ENCODE data around the gene ALOX5. TPM values are rescaled to one million over a fixed set of nuclear protein-coding genes. Genes with fewer than 3 reads are reported as not detected.

The ALOX5 gene
- total RNA-seq, 1 experiment from 2014 or later = not detected

GRCh38 chr10:45453639-45454255 is 79.7 kb downstream of the ALOX5 start:
- CTCF ChIA-PET = no interaction called here
- H3K9me3 ChIP-seq (ENCODE audit: low read depth, low read length, poor library complexity, severe bottlenecking) = no peaks in the 10 kb centered on the region
- TF ChIP-seq EZH2 (IDR thresholded peaks at IDR 0.05; ENCODE audit: borderline replicate concordance, low read depth, low read length, poor library complexity, severe bottlenecking) = no peak
- no peak for TF ChIP-seq CTCF (conservative IDR thresholded peaks at IDR 0.05; ENCODE audit: low read depth, low read length)
- no peaks in the 10 kb centered on the region for H3K4me1 ChIP-seq (ENCODE audit: insufficient read depth, low read length, poor library complexity, severe bottlenecking)
- POLR2A ChIA-PET (ENCODE audit: low non-redundant PET) = no interaction called here
- H3K27me3 ChIP-seq (replicated peaks; ENCODE audit: insufficient read depth, low read depth, low read length, poor library complexity) = no peaks in the 10 kb centered on the region
- no peak overlapping the region for H3K27ac ChIP-seq (ENCODE audit: low read depth, low read length, poor library complexity, severe bottlenecking)
- no peaks in the 10 kb centered on the region for H3K36me3 ChIP-seq (ENCODE audit: insufficient read depth, low read length, poor library complexity, severe bottlenecking)
- intact Hi-C loops (cut with micrococcal nuclease; ENCODE audit: unreplicated experiment) = no loop called here
- no peak overlapping the region for H3K4me3 ChIP-seq (ENCODE audit: low read depth, low read length, poor library complexity, severe bottlenecking)
- no peak for DNase-seq (ENCODE audit: low spot score)
- BruUV-seq (replicated peaks) = no TSS peak

- Histone ChIP-seq H3K27me3 (replicated peaks; ENCODE audit: insufficient read depth, low read depth, low read length, poor library complexity) (no peaks in the 10 kb centered on the region), H3K4me3 (ENCODE audit: low read depth, low read length, poor library complexity, severe bottlenecking) (no peak overlapping the region), H3K27ac (ENCODE audit: low read depth, low read length, poor library complexity, severe bottlenecking) (no peak overlapping the region), H3K4me1 (ENCODE audit: insufficient read depth, low read length, poor library complexity, severe bottlenecking) (no peaks in the 10 kb centered on the region), H3K36me3 (ENCODE audit: insufficient read depth, low read length, poor library complexity, severe bottlenecking) (no peaks in the 10 kb centered on the region), H3K9me3 (ENCODE audit: low read depth, low read length, poor library complexity, severe bottlenecking) (no peaks in the 10 kb centered on the region)
- intact Hi-C loops (cut with micrococcal nuclease; ENCODE audit: unreplicated experiment) = no loop called here
- POLR2A ChIA-PET (ENCODE audit: low non-redundant PET) = no interaction called here
- CTCF ChIA-PET = no interaction called here
- DNase-seq (ENCODE audit: low spot score) = no peak
- no TSS peak for BruUV-seq (replicated peaks)
- TF ChIP-seq CTCF (conservative IDR thresholded peaks at IDR 0.05; ENCODE audit: low read depth, low read length) = no peak
- no peak for TF ChIP-seq EZH2 (IDR thresholded peaks at IDR 0.05; ENCODE audit: borderline replicate concordance, low read depth, low read length, poor library complexity, severe bottlenecking)
These were observed 80.2 kb downstream of the ALOX5 start for GRCh38 chr10:45454262-45454661.

- H3K9me3 ChIP-seq (ENCODE audit: low read depth, low read length, poor library complexity, severe bottlenecking) = no peaks in the 10 kb centered on the region
- H3K27ac ChIP-seq (ENCODE audit: low read depth, low read length, poor library complexity, severe bottlenecking) = no peak overlapping the region
- ChIA-PET CTCF (no interaction called here), POLR2A (ENCODE audit: low non-redundant PET) (no interaction called here)
- no peak for TF ChIP-seq EZH2 (IDR thresholded peaks at IDR 0.05; ENCODE audit: borderline replicate concordance, low read depth, low read length, poor library complexity, severe bottlenecking)
- no peak for TF ChIP-seq CTCF (conservative IDR thresholded peaks at IDR 0.05; ENCODE audit: low read depth, low read length)
- H3K36me3 ChIP-seq (ENCODE audit: insufficient read depth, low read length, poor library complexity, severe bottlenecking) = no peaks in the 10 kb centered on the region
- DNase-seq (ENCODE audit: low spot score) = no peak
- no peaks in the 10 kb centered on the region for H3K4me1 ChIP-seq (ENCODE audit: insufficient read depth, low read length, poor library complexity, severe bottlenecking)
- intact Hi-C loops (cut with micrococcal nuclease; ENCODE audit: unreplicated experiment) = loop anchor here (5.0 kb wide), 1 partner anchor 448 kb away; no protein-coding TSS in a partner anchor
- no peak overlapping the region for H3K4me3 ChIP-seq (ENCODE audit: low read depth, low read length, poor library complexity, severe bottlenecking)
- no TSS peak for BruUV-seq (replicated peaks)
- no peaks in the 10 kb centered on the region for H3K27me3 ChIP-seq (replicated peaks; ENCODE audit: insufficient read depth, low read depth, low read length, poor library complexity)
These were observed 80.8 kb downstream of the ALOX5 start for GRCh38 chr10:45454859-45455258.
